Measurements from ENCODE around the gene ARHGAP5.
"Not testable (repeated sequence)": the region's sequence is repeated elsewhere in the genome, so short reads cannot be mapped to it uniquely, and the experiment has no call there.

Gene ARHGAP5

GRCh38 chr14:32128703-32129102 lies 51.6 kb downstream of the ARHGAP5 start:
- H3K9ac ChIP-seq (ENCODE audit: low read length): no peak overlapping the region
- no peaks in the 10 kb centered on the region for H4K20me1 ChIP-seq (ENCODE audit: insufficient read depth, low read length)
- TF ChIP-seq CTCF (IDR thresholded peaks at IDR 0.05; ENCODE audit: low read length) (no peak), EZH2phosphoT487 (IDR thresholded peaks at IDR 0.05; ENCODE audit: low read length) (no peak), EZH2 (optimal IDR thresholded peaks at IDR 0.05; ENCODE audit: low read depth, low read length) (no peak)
- no peak for DNase-seq
- H3K27me3 ChIP-seq (replicated peaks; ENCODE audit: insufficient read depth, low read length): no peaks in the 10 kb centered on the region
- no peak overlapping the region for H3K4me2 ChIP-seq (ENCODE audit: low read depth, low read length)
- H3K36me3 ChIP-seq (replicated peaks; ENCODE audit: insufficient read depth, low read length): no peaks in the 10 kb centered on the region
- no peaks in the 10 kb centered on the region for H3K9me3 ChIP-seq (replicated peaks; ENCODE audit: insufficient read depth, low read length)
- H3K4me1 ChIP-seq (ENCODE audit: low read length): no peaks in the 10 kb centered on the region
- no peaks in the 10 kb centered on the region for H3K9me2 ChIP-seq (replicated peaks; ENCODE audit: insufficient read depth, low read length)
- no peaks in the 10 kb centered on the region for H3K79me2 ChIP-seq (ENCODE audit: low read length)
- no peak overlapping the region for H2AFZ ChIP-seq (ENCODE audit: low read length)
- H3K27ac ChIP-seq (ENCODE audit: low read length): no peak overlapping the region
- no peaks in the 10 kb centered on the region for H3F3A ChIP-seq (ENCODE audit: insufficient read depth, low read length)
- H3K4me3 ChIP-seq (ENCODE audit: low read length): no peak overlapping the region

- Histone ChIP-seq H3F3A (ENCODE audit: insufficient read depth, low read length) (no peaks in the 10 kb centered on the region), H3K27ac (ENCODE audit: low read length) (no peak overlapping the region), H3K27me3 (replicated peaks; ENCODE audit: insufficient read depth, low read length) (no peaks in the 10 kb centered on the region), H3K4me1 (ENCODE audit: low read length) (no peaks in the 10 kb centered on the region), H3K4me2 (ENCODE audit: low read depth, low read length) (no peak overlapping the region), H3K79me2 (ENCODE audit: low read length) (no peaks in the 10 kb centered on the region), H3K9me2 (replicated peaks; ENCODE audit: insufficient read depth, low read length) (no peaks in the 10 kb centered on the region), H3K4me3 (ENCODE audit: low read length) (no peak overlapping the region), H3K36me3 (replicated peaks; ENCODE audit: insufficient read depth, low read length) (no peaks in the 10 kb centered on the region), H4K20me1 (ENCODE audit: insufficient read depth, low read length) (no peaks in the 10 kb centered on the region), H3K9ac (ENCODE audit: low read length) (no peak overlapping the region), H2AFZ (ENCODE audit: low read length) (no peak overlapping the region), H3K9me3 (replicated peaks; ENCODE audit: insufficient read depth, low read length) (no peaks in the 10 kb centered on the region)
- TF ChIP-seq CTCF (IDR thresholded peaks at IDR 0.05; ENCODE audit: low read length) (no peak), EZH2phosphoT487 (IDR thresholded peaks at IDR 0.05; ENCODE audit: low read length) (no peak), EZH2 (optimal IDR thresholded peaks at IDR 0.05; ENCODE audit: low read depth, low read length) (no peak)
- DNase-seq: no peak
These were observed 52.0 kb downstream of the ARHGAP5 start for GRCh38 chr14:32129124-32129523.

- H3K4me1 ChIP-seq (ENCODE audit: low read length); H4K20me1 ChIP-seq (ENCODE audit: insufficient read depth, low read length); H2AFZ ChIP-seq (ENCODE audit: low read length); H3K4me2 ChIP-seq (ENCODE audit: low read depth, low read length); H3K9me3 ChIP-seq (replicated peaks; ENCODE audit: insufficient read depth, low read length); DNase-seq; H3K27me3 ChIP-seq (replicated peaks; ENCODE audit: insufficient read depth, low read length); H3K79me2 ChIP-seq (ENCODE audit: low read length); H3K9me2 ChIP-seq (replicated peaks; ENCODE audit: insufficient read depth, low read length); H3K4me3 ChIP-seq (ENCODE audit: low read length); H3F3A ChIP-seq (ENCODE audit: insufficient read depth, low read length); H3K36me3 ChIP-seq (replicated peaks; ENCODE audit: insufficient read depth, low read length); H3K27ac ChIP-seq (ENCODE audit: low read length); H3K9ac ChIP-seq (ENCODE audit: low read length): not testable (repeated sequence)
These were observed 54.6 kb downstream of the ARHGAP5 start for GRCh38 chr14:32131689-32132088.

- Histone ChIP-seq H3K27me3 (replicated peaks; ENCODE audit: insufficient read depth, low read length) (no peaks in the 10 kb centered on the region), H3K9ac (ENCODE audit: low read length) (no peak overlapping the region), H3K4me2 (ENCODE audit: low read depth, low read length) (no peak overlapping the region), H2AFZ (ENCODE audit: low read length) (no peak overlapping the region), H3K9me2 (replicated peaks; ENCODE audit: insufficient read depth, low read length) (no peaks in the 10 kb centered on the region), H4K20me1 (ENCODE audit: insufficient read depth, low read length) (no peaks in the 10 kb centered on the region), H3F3A (ENCODE audit: insufficient read depth, low read length) (no peaks in the 10 kb centered on the region), H3K4me1 (ENCODE audit: low read length) (no peaks in the 10 kb centered on the region), H3K36me3 (replicated peaks; ENCODE audit: insufficient read depth, low read length) (no peaks in the 10 kb centered on the region), H3K27ac (ENCODE audit: low read length) (no peak overlapping the region), H3K9me3 (replicated peaks; ENCODE audit: insufficient read depth, low read length) (no peaks in the 10 kb centered on the region), H3K4me3 (ENCODE audit: low read length) (no peak overlapping the region), H3K79me2 (ENCODE audit: low read length) (no peaks in the 10 kb centered on the region)
- TF ChIP-seq EZH2phosphoT487 (IDR thresholded peaks at IDR 0.05; ENCODE audit: low read length) (no peak), CTCF (IDR thresholded peaks at IDR 0.05; ENCODE audit: low read length) (no peak), EZH2 (optimal IDR thresholded peaks at IDR 0.05; ENCODE audit: low read depth, low read length) (no peak)
- no peak for DNase-seq
These were observed 57.5 kb downstream of the ARHGAP5 start for GRCh38 chr14:32134448-32135097.
